ENCODE measurements around the gene TUBA8.
"Not testable (repeated sequence)": the region's sequence is repeated elsewhere in the genome, so short reads cannot be mapped to it uniquely, and the experiment has no call there.

Gene TUBA8

GRCh38 chr22:18136563-18137320 lies 26.1 kb downstream of the TUBA8 start:
- DNase-seq, result no peak

DNA sequence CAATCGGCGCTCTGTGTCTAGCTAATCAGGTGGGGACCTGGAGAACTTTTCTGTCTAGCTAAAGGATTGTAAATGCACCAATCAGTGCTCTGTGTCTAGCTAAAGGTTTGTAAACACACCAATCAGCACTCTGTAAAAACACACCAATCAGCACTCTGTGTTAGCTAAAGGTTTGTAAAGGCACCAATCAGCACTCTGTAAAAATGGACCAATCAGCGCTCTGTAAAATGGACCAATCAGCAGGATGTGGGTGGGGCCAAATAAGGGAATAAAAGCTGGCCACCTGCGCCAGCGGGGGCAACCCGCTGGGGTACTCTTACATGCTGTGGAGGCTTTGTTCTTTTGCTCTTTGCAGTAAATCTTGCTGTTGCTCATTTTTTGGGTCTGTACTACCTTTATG lies 30.4 kb downstream of the TUBA8 start:
- not testable (repeated sequence) for DNase-seq

GRCh38 chr22:18144105-18144504 lies 33.5 kb downstream of the TUBA8 start:
- no peak for DNase-seq

DNA sequence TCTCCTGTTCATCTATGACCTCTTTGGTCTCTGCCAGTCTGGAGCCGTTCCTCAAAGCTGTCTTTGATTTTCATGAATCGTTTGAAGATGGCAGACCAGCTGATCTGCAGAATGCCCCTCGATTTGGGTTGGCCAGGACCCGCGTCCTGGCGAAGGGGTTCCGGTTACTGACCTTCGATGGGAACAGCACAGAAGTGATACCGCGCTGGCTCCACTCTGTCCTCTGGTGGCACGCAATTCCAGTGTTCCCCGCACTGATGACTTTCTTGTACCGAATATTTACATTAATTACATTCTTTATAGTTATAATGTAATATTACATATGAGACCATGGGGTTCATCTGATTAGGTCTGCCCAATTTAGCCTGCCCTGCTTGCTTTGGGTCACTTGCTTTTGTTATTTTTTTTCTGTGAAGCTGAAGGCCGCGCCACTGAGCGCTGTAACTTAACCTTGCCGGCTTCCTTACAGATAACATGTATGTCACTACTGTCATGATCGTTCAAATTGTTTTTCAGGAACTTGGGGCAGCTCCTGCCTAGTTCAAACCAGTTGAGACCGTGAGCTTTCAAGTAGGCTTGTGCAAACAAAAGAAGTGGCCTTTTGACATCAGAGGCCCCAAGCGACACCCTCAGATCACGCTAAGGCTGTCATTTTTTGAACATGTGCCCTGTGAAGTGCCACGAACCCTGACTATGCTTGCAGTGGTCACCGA lies 35.2 kb downstream of the TUBA8 start:
- DNase-seq, result no peak

GRCh38 chr22:18146389-18146753 lies 35.8 kb downstream of the TUBA8 start:
- DNase-seq, result no peak

DNA sequence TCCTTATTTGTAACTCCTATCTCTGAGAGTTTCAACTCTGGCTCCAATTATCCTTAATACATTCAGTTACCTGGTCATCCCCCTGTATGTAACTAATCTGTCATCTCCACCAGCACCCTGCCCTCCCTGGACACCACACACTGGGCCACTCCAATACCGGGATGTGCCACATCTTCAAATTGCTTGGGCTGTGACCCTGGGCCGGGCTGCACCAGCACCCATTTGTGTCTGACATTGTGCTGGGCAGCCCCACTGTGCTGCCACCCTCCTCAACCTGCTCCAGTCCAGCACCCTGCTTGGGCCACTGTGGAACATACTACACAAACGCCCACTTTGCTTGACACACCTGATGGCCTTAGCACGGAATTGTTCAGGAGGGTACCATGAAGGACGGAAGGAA lies 37.2 kb downstream of the TUBA8 start:
- DNase-seq, result no peak

DNA sequence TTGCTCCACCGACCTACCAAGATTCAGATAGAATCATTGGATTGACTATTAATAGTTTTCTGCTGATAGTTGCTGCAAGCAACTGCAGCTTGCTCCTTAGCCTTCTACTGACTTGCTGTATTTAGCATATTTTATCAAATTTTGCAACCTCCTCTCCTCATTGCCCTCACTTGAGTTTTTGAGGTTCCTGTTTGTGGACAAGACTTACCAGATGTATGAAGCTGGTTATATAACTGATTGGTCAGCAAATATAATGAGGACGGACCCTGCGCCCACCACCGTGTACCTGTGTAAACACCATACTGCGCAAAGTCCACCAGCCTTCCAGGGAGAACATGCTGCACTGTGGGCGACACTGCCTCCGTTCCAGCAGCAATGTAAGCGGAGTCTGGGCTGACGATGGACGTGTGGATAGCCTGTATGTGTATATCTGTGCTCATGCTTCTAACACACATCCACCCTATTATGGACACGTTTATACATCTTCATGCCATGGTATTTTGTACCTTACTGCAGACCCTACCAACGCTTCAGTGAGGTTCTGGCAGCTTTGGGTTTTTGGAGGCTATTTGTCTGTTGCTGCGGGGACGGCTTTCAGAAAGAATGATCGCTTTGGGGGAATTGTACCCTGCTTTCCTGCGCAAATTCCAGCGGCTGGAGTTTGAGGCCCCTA lies 37.8 kb downstream of the TUBA8 start:
- no peak for DNase-seq

GRCh38 chr22:18152519-18152918 lies 41.9 kb downstream of the TUBA8 start:
- no peak for DNase-seq

DNA sequence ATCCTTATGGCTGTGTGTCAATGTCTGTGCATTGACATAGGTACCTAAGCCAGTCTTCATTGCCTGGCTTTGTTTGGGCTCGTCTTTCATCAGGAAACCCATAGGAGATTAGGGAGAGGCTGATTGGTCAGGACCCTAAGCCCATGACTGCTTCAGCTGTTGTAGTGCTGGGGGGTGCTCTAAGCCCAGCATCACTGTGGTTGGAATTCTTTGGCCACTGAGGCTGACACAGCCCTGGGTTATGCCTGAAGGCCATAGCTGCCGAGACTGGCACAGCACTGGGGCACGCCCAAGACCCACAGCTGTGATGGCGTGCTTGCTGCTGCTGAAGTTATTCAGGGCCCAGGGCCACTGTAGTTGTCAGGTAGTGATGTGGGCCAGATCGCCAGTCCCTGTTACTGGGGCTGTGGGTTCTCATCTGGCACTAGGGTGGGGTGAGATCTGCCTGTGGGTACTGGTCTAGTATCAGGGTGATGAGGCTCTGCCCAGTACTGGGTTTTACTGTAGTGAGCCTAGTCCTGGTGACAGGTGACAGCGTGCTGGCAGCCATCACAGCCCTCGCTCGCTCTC lies 44.3 kb downstream of the TUBA8 start:
- DNase-seq, result no peak

DNA sequence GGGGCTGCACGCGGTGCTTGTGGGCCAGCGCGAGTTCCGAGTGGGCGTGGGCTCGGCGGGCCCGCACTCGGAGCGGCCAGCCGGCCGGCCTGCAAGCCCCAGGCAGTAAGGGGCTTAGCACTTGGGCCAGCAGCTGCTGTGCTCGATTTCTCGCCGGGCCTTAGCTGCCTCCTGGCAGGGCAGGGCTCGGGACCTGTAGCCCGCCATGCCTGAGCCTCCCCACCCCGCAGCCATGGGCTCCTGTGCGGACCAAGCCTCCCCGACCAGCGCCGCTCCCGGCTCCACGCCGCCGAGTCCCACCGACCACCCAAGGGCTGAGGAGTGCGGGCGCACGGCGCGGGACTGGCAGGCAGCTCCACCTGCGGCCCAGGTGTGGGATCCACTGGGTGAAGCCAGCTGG lies 44.9 kb downstream of the TUBA8 start:
- not testable (repeated sequence) for DNase-seq

DNA sequence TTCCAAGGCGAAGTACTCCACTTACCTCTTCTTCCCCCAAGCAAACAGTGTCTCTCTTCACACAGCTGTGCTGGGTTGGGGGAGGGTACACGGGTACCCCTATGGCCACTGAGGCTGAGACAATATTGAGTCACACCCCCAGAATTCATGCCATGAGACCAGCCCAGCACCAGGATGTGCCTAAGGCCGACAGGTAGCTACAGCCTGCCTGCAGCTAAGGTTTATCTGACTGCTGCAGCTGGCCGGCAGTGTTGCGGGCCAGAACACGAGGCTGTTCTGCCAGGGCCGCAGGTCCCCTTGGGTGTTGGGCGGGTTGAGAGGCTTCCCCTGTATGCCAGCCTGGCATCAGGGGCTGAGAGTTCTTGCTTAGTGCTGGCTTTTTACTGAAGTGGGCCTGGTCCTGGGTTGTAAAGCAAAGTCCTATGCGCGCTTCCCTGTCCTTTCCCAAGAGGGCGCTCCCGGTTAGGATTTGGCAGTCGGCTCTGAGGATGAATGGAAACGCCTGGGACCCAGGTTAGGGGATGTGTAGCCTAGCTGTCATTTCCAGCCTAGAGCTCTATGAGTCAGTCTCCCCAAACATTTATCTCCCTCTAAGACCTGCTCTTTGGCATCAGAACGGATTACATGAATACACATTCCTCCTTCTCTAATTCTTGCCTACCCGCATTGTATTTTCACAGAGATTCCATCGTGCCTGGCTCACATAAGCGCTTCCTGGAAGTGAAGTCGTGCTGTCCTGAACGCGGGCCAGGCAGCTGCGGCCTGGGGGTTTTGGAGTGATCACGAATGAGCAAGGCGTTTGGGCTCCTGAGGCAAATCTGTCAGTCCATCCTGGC lies 46.5 kb downstream of the TUBA8 start:
- no peak for DNase-seq

DNA sequence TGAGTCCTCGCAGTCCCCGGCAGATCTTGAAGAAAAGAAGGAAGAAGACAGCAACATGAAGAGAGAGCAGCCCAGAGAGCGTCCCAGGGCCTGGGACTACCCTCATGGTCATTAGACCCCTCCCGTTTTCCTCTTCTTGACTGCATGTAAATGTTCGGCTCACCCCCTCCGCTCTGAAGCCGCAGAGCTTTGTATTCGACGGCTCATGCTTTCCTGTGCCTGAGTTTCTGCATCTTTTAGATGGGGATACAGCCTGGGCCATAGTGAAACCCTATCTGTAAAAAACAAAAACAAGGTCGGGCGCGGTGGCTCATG lies 47.1 kb downstream of the TUBA8 start:
- DNase-seq, result no peak

- DNase-seq, result not testable (repeated sequence)
Observed at GRCh38 chr22:18160641-18161040, 50.0 kb downstream of the TUBA8 start.

GRCh38 chr22:18163843-18164242 lies 53.2 kb downstream of the TUBA8 start:
- DNase-seq, result not testable (repeated sequence)

GRCh38 chr22:18164584-18164983 lies 54.0 kb downstream of the TUBA8 start:
- DNase-seq, result not testable (repeated sequence)

GRCh38 chr22:18165356-18165755 lies 54.7 kb downstream of the TUBA8 start:
- not testable (repeated sequence) for DNase-seq

GRCh38 chr22:18170284-18170683 lies 59.7 kb downstream of the TUBA8 start:
- not testable (repeated sequence) for DNase-seq

GRCh38 chr22:18172203-18172602 lies 61.6 kb downstream of the TUBA8 start:
- DNase-seq, result not testable (repeated sequence)

DNA sequence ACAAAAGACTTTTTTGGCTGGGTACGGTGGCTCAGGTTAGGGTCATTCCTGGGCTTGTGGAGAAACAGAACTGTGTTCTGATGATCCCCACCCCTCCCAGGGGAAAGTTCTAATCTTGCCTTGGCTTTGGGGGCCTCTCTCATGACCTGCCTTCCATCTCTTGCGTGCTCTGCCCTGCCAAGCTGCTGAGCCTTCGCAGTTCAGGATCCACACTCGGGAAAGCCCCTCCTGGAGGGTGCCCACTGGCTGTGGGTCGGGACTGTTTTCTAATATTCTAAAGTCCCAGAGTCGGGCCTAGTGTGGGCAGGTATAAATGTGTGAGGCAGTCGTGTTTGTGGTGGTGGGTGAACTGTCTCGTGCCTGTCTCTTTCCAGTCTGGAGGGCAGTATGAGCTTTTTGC lies 62.2 kb downstream of the TUBA8 start:
- not testable (repeated sequence) for DNase-seq

GRCh38 chr22:18173441-18173840 lies 62.8 kb downstream of the TUBA8 start:
- DNase-seq, result not testable (repeated sequence)

All from NK-92 treated with Interleukin-12 subunit alpha and Interleukin-12 subunit beta, amount 100 ng/mL, for 24 hours (cell line).